Body of pancreas (tissue), 4 donors: ENCODE results near the gene OPN1MW3.

Experiments
- CTCF ChIP-seq, 7 experiments: fragments of 450-650 bp in 4 of 7; fragments of 200-600 bp in 3 of 7; sonication (generic) in 3 of 7; IDR thresholded peaks; one replicate each; pipeline ENCODE4 v1.5.1; 2016 to 2019; ENCODE audit warnings: antibody characterized with exemption in 7 of 7
- POLR2A ChIP-seq, 3 donors: fragments of 450-650 bp; IDR thresholded peaks; one replicate each; pipeline ENCODE4 v1.6.1; 2016; ENCODE audit warnings: antibody characterized with exemption in 3 of 3, mild to moderate bottlenecking in 2 of 3

GRCh38 chrX:154305541-154306205, 48.3 kb downstream of the OPN1MW3 start:
- TF ChIP-seq CTCF (IDR thresholded peaks at IDR 0.05) (no peak), POLR2A (IDR thresholded peaks at IDR 0.05) (no peak)
